Glutamatergic neuron (in vitro differentiated cells): Measurements from ENCODE around the gene TEX30. TPM values are rescaled to one million over a fixed set of nuclear protein-coding genes. Genes with fewer than 3 reads are reported as not detected.

ENCODE experiments used
- DNase-seq: peaks from one replicate; pipeline ENCODE4 v3.0.0; 2022
- H3K27ac Mint-ChIP-seq: one replicate; pipeline ENCODE4 v1.8.0; 2020; ENCODE audit warnings: mild to moderate bottlenecking, mixed read lengths, inconsistent platforms; ENCODE audit not compliant: unreplicated experiment
- H3K27me3 Mint-ChIP-seq: one replicate; pipeline ENCODE4 v1.8.0; 2020; ENCODE audit warnings: mild to moderate bottlenecking, moderate library complexity, mixed read lengths, inconsistent platforms; ENCODE audit not compliant: unreplicated experiment
- H3K36me3 Mint-ChIP-seq: one replicate; pipeline ENCODE4 v1.8.0; 2020; ENCODE audit warnings: mild to moderate bottlenecking, mixed read lengths, inconsistent platforms; ENCODE audit not compliant: unreplicated experiment
- H3K4me1 Mint-ChIP-seq: one replicate; pipeline ENCODE4 v1.8.0; 2020; ENCODE audit warnings: mild to moderate bottlenecking, low read depth, mixed read lengths, inconsistent platforms; ENCODE audit not compliant: unreplicated experiment
- H3K4me3 Mint-ChIP-seq: one replicate; pipeline ENCODE4 v1.8.0; 2020; ENCODE audit warnings: mild to moderate bottlenecking, mixed read lengths, inconsistent platforms; ENCODE audit not compliant: unreplicated experiment
- H3K9me3 Mint-ChIP-seq: one replicate; pipeline ENCODE4 v1.8.0; 2020; ENCODE audit warnings: mild to moderate bottlenecking, moderate library complexity, mixed read lengths, inconsistent platforms; ENCODE audit not compliant: unreplicated experiment
- CTCF ChIP-seq: fragments of 200-600 bp; sonication (generic); IDR thresholded peaks from one replicate; pipeline ENCODE4 v1.5.0; 2021; ENCODE audit not compliant: partially characterized antibody, unreplicated experiment
- total RNA-seq: library from RNA; stranded (reverse); fragmentation: NEBNext Ultra II Directional; extraction: Animal tissue kit (Norgen Biotek cat#: 25700); gene quantifications from one replicate; pipeline ENCODE4 v1.2.1, GENCODE V29; 2021; ENCODE audit not compliant: unreplicated experiment

TEX30 gene
- total RNA-seq, 1 donor from 2014 or later: 6.9 TPM

GRCh38 chr13:102772042-102772425 lies 1.6 kb downstream of the TEX30 start:
- H3K27ac Mint-ChIP-seq: no peak overlapping the region
- no peak overlapping the region for H3K4me3 Mint-ChIP-seq
- peaks cover 3% of the 10 kb centered on the region for H3K27me3 Mint-ChIP-seq
- no peak for TF ChIP-seq CTCF
- peaks cover 4% of the 10 kb centered on the region for H3K4me1 Mint-ChIP-seq
- no peaks in the 10 kb centered on the region for H3K36me3 Mint-ChIP-seq
- no peak for DNase-seq
- no peaks in the 10 kb centered on the region for H3K9me3 Mint-ChIP-seq

DNA sequence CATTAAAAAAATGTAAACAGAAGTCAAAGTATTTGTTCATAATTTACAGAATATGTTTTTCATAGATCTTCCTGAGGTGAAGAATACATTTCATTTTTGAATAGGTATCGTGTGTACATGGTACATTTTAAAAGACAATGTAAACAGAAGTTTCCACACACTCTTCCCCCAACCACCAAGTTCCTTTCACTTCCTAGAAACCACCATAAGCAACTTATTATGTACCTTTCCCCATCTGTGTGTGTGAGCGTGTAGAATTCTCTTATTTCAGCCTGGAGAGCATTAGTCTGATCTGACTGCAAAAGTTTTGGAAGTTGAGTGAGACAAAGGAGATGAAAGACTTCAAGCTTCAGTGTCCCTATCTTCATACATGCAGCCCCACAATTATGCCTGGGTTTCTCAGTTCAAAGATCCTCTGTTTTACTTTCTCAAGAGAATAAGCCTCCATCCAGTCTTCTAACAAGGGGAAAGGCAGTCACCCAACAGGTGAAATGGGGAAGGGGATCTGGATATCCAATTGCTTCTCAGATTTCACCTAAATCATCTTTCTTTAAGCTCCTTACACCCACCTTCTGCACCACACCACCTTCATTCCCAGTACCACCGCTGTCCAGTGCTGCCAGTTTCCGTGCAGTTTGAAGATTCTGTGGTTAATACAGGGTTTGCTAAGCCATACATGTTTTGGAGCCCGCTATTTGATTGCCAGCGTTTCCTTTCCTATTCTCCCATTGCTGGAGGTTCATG lies 2.1 kb downstream of the TEX30 start:
- DNase-seq: no peak
- Mint-ChIP-seq H3K4me1 (peaks cover 4% of the 10 kb centered on the region), H3K27ac (no peak overlapping the region), H3K9me3 (no peaks in the 10 kb centered on the region), H3K4me3 (no peak overlapping the region), H3K36me3 (no peaks in the 10 kb centered on the region), H3K27me3 (peaks cover 3% of the 10 kb centered on the region)
- TF ChIP-seq CTCF: no peak

DNA sequence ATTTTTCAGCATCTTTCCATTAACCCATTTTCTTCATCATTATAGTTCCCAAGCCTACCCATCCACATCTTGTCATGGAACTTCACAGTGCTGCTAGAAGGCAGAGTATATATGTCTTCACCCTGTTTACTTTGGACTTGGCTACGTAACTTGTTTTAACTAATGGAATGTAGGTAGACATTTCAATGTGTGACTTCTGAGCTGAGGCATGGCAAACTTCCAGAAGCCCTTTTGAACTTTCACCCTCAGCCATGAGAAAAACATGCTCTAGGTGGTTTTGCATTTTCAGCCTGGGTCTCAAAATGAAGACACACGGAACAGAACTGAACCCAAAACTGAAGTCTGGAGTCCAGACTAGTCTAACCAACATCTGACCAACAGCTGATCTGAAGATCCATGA lies 3.2 kb downstream of the TEX30 start:
- TF ChIP-seq CTCF: no peak
- Mint-ChIP-seq H3K27me3 (peaks cover 3% of the 10 kb centered on the region), H3K4me1 (peaks cover 4% of the 10 kb centered on the region), H3K4me3 (no peak overlapping the region), H3K9me3 (no peaks in the 10 kb centered on the region), H3K27ac (no peak overlapping the region), H3K36me3 (no peaks in the 10 kb centered on the region)
- no peak for DNase-seq

- peaks cover 3% of the 10 kb centered on the region for H3K27me3 Mint-ChIP-seq
- H3K36me3 Mint-ChIP-seq: no peaks in the 10 kb centered on the region
- H3K27ac Mint-ChIP-seq: no peak overlapping the region
- H3K9me3 Mint-ChIP-seq: no peaks in the 10 kb centered on the region
- TF ChIP-seq CTCF: no peak
- H3K4me3 Mint-ChIP-seq: no peak overlapping the region
- peaks cover 4% of the 10 kb centered on the region for H3K4me1 Mint-ChIP-seq
- DNase-seq: no peak
Observed at GRCh38 chr13:102769679-102770078, 3.9 kb downstream of the TEX30 start.

DNA sequence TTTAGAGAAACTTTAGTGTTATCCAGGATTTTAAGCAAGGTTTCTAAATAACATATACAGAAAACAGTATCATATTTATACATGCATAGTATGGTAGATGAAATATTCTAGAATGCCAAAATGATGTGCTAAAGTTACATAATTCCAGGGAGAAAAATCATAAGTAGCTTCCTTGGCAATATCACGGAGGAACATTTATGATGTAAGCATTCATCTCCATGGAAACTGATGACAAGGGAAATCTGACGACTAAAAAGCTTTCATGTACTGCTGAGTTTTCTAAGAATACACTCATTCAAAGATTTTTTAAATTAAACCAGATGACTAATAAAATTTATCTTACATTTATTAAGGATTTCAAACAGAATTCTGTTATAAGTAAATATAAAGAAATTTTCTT lies 4.7 kb downstream of the TEX30 start:
- no peaks in the 10 kb centered on the region for H3K36me3 Mint-ChIP-seq
- peaks cover 1% of the 10 kb centered on the region for H3K4me1 Mint-ChIP-seq
- no peaks in the 10 kb centered on the region for H3K27me3 Mint-ChIP-seq
- no peaks in the 10 kb centered on the region for H3K9me3 Mint-ChIP-seq
- no peak overlapping the region for H3K27ac Mint-ChIP-seq
- H3K4me3 Mint-ChIP-seq: no peak overlapping the region
- no peak for DNase-seq
- TF ChIP-seq CTCF: no peak
